Stimulated activated memory B cell treated with anti-CD40 and anti-IgM and Interleukin-4, amounts not matched to agents 10 μg/mL and 1 μg/mL and 100 μg/mL, for 72 hours (primary cell): Measurements from ENCODE around the gene C1orf105.

Experiments
- ATAC-seq: fragments of 150-1000 bp; cut with Tn5 transposase; 2 replicates; pipeline ENCODE4 v1.10.0; 2021
- H3K27ac Mint-ChIP-seq: one replicate; pipeline ENCODE4 v1.8.0; 2022; ENCODE audit warnings: mild to moderate bottlenecking, mixed read lengths
- H3K27me3 Mint-ChIP-seq: one replicate; pipeline ENCODE4 v1.8.0; 2022; ENCODE audit warnings: mixed read lengths
- H3K36me3 Mint-ChIP-seq: one replicate; pipeline ENCODE4 v1.8.0; 2022; ENCODE audit warnings: mixed read lengths
- H3K4me1 Mint-ChIP-seq: one replicate; pipeline ENCODE4 v1.8.0; 2022; ENCODE audit warnings: mixed read lengths
- H3K4me3 Mint-ChIP-seq: one replicate; pipeline ENCODE4 v1.8.0; 2022; ENCODE audit warnings: mild to moderate bottlenecking, moderate library complexity, mixed read lengths
- H3K9me3 Mint-ChIP-seq: one replicate; pipeline ENCODE4 v1.8.0; 2022; ENCODE audit warnings: mixed read lengths

Gene C1orf105

DNA sequence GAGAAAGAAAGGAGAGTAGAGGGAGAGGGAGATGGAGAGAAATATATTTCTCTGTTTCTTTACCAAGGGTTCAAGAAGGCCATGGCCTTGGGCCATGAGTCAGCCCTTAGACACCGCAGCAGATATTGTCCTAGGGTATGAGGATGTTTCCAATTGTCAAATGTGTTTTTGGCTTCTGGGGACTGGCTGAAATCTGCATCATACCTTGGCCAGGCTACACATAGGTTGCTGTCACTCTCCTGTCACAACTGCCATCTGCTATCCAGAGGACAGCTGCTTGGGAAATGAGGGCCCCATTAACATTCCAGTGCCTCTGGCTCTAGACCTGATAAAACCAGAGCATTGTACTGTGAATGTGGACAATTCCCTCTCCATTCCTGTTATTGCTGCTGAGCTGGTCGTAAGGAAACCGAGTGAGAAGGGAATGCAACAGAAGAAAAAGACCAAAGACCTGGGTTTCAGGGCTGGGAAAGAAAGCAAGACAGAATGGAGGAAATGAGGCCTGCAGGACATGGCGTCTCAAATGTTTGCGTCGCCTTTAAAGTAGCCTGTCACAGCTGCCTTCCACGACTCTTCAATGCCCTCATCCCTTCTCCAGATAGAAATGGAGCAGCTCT lies 32.2 kb downstream of the C1orf105 start:
- no peaks in the 10 kb centered on the region for H3K36me3 Mint-ChIP-seq
- peaks cover 6% of the 10 kb centered on the region for H3K4me1 Mint-ChIP-seq
- no peak for ATAC-seq
- no peak overlapping the region for H3K4me3 Mint-ChIP-seq
- H3K27ac Mint-ChIP-seq = no peak overlapping the region
- H3K27me3 Mint-ChIP-seq = peaks cover 11% of the 10 kb centered on the region
- no peaks in the 10 kb centered on the region for H3K9me3 Mint-ChIP-seq

DNA sequence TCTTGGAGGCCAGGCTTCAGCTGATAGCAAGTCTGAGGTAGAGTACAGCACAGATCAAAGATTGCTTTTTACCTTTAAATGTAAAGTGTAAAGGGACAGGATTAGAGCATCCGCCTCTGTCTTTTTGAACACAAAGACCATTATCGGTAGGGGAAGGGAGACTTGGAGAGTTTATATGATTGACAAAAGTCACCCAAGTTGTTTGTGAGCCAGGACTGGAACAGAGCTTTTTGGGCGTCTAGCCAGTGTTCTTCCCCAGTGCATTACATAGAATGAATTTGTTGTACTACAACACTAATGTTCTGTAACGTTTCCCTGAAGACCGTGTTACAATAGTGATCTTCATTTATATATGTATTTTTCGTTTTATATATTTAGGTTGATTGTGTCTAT lies 32.7 kb downstream of the C1orf105 start:
- H3K4me1 Mint-ChIP-seq = peaks cover 6% of the 10 kb centered on the region
- no peak for ATAC-seq
- H3K36me3 Mint-ChIP-seq = no peaks in the 10 kb centered on the region
- H3K27me3 Mint-ChIP-seq = peaks cover 11% of the 10 kb centered on the region
- H3K9me3 Mint-ChIP-seq = no peaks in the 10 kb centered on the region
- no peak overlapping the region for H3K27ac Mint-ChIP-seq
- H3K4me3 Mint-ChIP-seq = no peak overlapping the region

DNA sequence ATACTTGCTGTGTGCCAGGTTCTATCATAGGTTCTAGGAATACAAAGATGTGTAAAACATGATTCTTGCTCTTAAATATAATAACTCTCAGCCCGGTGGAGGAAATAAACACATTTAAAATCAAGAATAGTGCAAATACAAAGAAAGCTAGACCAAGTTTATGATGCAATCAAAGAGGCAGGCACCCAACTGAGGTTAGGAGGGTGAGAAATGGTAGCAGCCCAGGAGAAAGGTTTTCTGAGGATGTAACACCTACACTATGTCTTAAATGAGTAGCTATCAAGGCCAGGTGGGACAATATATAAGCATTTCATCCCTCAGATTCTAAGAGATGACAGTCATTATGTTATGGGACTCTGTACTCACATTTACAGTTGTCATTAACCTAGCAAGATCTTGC lies 33.1 kb downstream of the C1orf105 start:
- Mint-ChIP-seq H3K36me3 (no peaks in the 10 kb centered on the region), H3K9me3 (no peaks in the 10 kb centered on the region), H3K4me1 (peaks cover 6% of the 10 kb centered on the region), H3K27me3 (peaks cover 11% of the 10 kb centered on the region), H3K27ac (no peak overlapping the region), H3K4me3 (no peak overlapping the region)
- no peak for ATAC-seq

DNA sequence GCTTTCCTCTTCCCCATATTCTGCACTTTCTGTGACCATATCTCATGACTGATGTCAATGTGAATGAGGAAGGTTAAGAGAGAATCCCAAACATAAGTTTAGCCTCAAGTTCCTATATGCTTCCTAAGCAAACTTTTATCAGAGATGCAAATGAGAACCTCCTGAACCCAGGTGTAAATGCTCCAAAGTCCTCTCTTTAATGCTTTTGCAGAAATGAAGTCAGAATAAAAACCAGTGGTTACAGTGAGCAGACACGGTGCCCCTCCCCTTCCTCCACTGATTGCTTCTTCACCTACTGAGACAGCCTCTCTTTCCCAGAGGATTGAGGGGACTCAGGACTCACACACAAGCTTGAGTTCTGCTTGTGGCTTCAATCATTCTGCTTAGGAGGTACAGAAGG lies 35.0 kb downstream of the C1orf105 start:
- Mint-ChIP-seq H3K36me3 (no peaks in the 10 kb centered on the region), H3K4me3 (no peak overlapping the region), H3K27ac (no peak overlapping the region), H3K9me3 (no peaks in the 10 kb centered on the region), H3K4me1 (no peaks in the 10 kb centered on the region), H3K27me3 (peaks cover 11% of the 10 kb centered on the region)
- ATAC-seq = no peak

DNA sequence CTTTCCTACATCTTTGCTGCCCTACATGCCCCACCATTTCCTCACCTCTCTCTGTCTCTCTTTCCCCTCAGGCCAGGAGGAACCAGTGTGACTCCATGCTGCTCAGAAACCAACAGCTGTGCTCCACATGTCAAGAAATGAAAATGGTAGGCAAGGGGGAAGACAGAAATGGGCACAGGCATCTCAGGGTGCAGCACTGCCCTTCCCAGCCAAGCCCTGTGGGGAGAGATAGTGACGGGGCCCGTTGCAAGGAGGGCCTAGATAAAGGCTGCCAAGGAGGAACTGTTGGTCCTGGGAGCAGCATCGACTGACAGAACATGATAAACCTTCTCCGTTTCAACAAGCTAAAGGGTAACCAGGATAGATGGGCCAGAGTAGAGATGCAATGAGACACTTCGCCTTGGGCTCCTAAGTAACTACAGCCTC lies 35.9 kb downstream of the C1orf105 start:
- no peak overlapping the region for H3K27ac Mint-ChIP-seq
- no peaks in the 10 kb centered on the region for H3K4me1 Mint-ChIP-seq
- H3K27me3 Mint-ChIP-seq = peaks cover 11% of the 10 kb centered on the region
- ATAC-seq = no peak
- H3K36me3 Mint-ChIP-seq = no peaks in the 10 kb centered on the region
- no peaks in the 10 kb centered on the region for H3K9me3 Mint-ChIP-seq
- H3K4me3 Mint-ChIP-seq = no peak overlapping the region

DNA sequence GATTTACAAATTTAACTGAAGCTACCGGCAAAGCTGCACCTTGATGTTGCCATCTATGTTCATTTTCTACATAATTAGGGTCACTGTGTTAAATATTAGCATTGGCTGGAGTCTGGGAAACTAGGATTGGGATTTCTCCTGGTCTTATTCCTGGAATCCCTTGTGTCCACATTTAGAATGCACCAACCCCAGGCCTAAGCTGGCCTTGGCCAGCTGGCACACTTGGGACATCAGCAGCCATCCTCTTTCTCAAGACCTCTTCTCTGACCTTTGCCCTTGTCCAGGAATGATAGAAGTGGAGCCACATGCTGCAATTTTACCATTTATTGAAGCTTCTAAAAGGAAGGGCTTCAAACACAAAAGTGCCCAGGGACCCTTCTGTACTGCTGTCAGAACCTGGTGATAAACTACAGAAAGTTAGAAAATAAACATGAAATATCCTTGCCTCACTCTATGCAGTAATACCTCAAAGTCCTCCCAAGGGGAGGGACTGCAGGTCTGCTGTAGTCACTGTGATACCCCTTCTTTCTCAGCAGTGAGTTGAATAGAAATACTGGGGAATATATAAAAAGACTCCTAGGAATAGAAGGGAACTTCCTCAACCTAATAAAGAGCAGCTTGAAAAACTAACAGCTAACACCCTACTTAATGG lies 37.1 kb downstream of the C1orf105 start:
- Mint-ChIP-seq H3K4me3 (no peak overlapping the region), H3K27me3 (peaks cover 11% of the 10 kb centered on the region), H3K27ac (no peak overlapping the region), H3K36me3 (no peaks in the 10 kb centered on the region), H3K9me3 (no peaks in the 10 kb centered on the region), H3K4me1 (no peaks in the 10 kb centered on the region)
- no peak for ATAC-seq

DNA sequence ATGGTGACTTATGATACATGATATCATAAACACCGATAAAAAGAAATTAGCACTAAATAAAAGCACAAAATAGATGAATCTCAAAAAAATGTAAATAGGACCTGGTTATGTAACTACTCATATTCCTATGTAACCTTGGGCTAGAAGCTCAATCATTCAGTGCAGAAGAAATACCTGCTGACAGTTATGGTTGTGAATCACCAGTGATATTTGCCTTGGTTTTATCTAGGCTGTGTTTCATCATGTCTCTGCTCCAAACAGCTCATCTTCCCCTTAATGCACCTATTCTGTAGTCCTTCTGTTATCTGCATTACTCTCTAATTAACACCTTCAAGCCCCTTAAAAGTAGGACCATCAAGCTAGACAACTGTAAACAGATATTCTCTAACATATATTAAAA lies 39.7 kb downstream of the C1orf105 start:
- ATAC-seq = no peak
- H3K27ac Mint-ChIP-seq = no peak overlapping the region

DNA sequence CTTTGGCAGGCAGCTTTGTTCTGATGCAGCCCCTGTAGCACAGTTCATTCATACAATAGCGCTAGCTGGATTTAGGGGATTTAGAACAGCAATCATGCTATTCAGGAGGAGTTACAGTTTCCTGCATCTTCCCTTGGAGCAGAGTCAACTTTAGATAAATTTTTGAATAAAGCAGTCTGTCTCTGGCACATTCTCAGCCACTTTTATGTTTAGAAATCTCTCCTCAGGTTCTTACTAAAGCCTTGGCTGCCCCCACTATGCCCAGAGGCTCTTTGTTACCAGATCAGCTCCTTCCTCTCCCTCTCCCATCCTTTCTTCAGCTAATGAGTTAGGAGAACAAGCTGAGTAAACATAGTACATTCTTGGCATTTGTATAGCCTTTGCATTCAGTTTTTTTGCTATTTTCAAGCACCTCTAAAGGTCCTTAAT lies 40.4 kb downstream of the C1orf105 start:
- no peak overlapping the region for H3K27ac Mint-ChIP-seq
- H3K36me3 Mint-ChIP-seq = no peaks in the 10 kb centered on the region
- H3K27me3 Mint-ChIP-seq = no peaks in the 10 kb centered on the region
- no peak overlapping the region for H3K4me3 Mint-ChIP-seq
- H3K9me3 Mint-ChIP-seq = no peaks in the 10 kb centered on the region
- ATAC-seq = no peak
- no peaks in the 10 kb centered on the region for H3K4me1 Mint-ChIP-seq

More for the DNA sequence above, 39.7 kb downstream of the C1orf105 start:
- Mint-ChIP-seq H3K4me1 (no peaks in the 10 kb centered on the region), H3K9me3 (no peaks in the 10 kb centered on the region), H3K4me3 (no peak overlapping the region), H3K27me3 (peaks cover under 1% of the 10 kb centered on the region), H3K36me3 (no peaks in the 10 kb centered on the region)

DNA sequence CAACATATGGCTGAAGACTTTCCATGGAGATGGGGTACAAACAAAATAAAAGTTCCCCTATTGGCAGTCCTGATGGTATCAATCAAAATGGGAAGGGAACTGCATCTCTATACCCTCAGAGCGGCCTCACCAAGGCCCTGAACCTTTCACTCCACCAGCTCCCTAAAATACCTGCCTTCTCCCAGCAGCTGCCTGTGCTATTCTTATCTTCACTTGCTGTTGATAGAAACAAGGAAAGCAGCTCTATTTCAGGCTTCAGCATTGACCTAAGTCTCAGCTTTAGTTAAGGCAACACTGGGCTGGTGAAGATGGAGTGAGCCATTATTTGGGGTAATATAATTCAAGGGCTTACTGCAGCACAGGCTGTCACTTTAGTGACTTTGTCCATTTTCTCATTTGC lies 45.1 kb downstream of the C1orf105 start:
- H3K36me3 Mint-ChIP-seq = no peaks in the 10 kb centered on the region
- H3K4me3 Mint-ChIP-seq = no peak overlapping the region
- no peaks in the 10 kb centered on the region for H3K27me3 Mint-ChIP-seq
- no peaks in the 10 kb centered on the region for H3K4me1 Mint-ChIP-seq
- H3K9me3 Mint-ChIP-seq = no peaks in the 10 kb centered on the region
- no peak overlapping the region for H3K27ac Mint-ChIP-seq
- ATAC-seq = no peak

DNA sequence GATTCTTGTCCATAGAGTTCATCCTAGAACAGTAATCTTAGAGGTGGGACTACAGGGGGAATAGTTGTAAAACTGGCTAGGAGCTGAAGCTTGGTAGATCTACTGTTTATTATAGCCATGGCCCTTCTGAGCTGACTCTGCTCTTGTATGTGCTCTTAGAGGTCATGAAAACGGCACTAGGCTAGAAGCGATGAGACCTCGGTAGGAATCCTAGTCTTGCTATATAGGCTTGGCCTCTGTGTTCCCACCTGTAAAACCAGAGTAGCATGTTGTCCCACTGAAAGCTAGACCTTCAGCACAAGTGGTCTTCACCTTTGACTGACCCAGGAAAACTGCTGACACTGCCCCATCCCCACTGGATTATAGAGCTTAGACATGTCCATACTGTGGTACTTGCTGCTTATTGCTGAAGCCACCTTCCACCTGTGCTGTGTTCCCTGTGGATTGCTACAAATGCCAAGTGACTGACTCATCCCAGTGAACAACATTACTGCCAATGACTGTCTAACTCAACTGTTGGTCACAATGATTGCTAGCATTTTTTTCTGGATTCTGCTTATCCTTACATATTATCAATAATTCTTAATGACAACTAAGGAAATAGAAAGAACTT lies 46.4 kb downstream of the C1orf105 start:
- Mint-ChIP-seq H3K4me3 (no peak overlapping the region), H3K9me3 (no peaks in the 10 kb centered on the region), H3K27me3 (no peaks in the 10 kb centered on the region), H3K36me3 (no peaks in the 10 kb centered on the region), H3K4me1 (no peaks in the 10 kb centered on the region), H3K27ac (no peak overlapping the region)
- ATAC-seq = no peak

DNA sequence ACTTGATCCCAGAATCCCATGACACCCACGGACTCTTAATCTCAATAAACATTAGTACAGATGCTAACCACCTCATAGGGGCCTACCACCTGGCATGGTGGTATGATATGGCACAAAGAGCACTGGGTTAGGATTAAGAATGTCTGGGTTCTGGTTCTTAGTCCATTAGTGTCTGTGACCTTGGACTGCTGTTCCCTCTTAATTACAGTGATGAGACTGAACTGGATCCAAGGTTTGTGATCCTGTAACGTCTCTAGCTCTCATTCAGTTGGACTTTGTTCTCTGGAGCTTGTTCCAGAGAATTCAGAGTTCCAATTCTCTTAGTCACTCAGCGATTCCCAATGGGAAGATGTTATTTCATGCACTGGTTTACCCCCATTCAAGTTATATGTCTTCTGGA lies 47.0 kb downstream of the C1orf105 start:
- no peaks in the 10 kb centered on the region for H3K9me3 Mint-ChIP-seq
- H3K36me3 Mint-ChIP-seq = no peaks in the 10 kb centered on the region
- no peak overlapping the region for H3K4me3 Mint-ChIP-seq
- H3K27me3 Mint-ChIP-seq = no peaks in the 10 kb centered on the region
- no peak for ATAC-seq
- no peaks in the 10 kb centered on the region for H3K4me1 Mint-ChIP-seq
- no peak overlapping the region for H3K27ac Mint-ChIP-seq

DNA sequence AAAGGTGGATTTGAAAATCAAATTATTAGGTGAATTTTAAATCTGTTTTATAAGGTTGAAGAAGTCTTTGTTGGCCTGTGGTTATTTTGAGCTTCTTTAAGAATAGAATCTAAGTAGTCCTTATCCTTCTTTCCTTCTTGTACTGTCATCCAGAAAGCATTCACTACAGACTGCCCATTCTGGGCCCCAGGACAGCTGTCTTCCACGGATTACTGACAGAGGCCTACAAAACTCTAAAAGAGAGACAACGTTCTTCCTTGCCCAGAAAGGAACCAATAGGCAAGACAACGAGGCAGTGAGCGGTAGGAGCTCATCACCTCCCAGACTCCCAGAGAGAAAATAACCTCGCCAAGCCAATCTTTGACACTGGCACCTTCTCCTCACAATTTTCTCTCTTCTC lies 47.8 kb downstream of the C1orf105 start:
- Mint-ChIP-seq H3K36me3 (no peaks in the 10 kb centered on the region), H3K4me3 (no peak overlapping the region), H3K4me1 (no peaks in the 10 kb centered on the region), H3K27ac (no peak overlapping the region), H3K27me3 (no peaks in the 10 kb centered on the region), H3K9me3 (no peaks in the 10 kb centered on the region)
- no peak for ATAC-seq

DNA sequence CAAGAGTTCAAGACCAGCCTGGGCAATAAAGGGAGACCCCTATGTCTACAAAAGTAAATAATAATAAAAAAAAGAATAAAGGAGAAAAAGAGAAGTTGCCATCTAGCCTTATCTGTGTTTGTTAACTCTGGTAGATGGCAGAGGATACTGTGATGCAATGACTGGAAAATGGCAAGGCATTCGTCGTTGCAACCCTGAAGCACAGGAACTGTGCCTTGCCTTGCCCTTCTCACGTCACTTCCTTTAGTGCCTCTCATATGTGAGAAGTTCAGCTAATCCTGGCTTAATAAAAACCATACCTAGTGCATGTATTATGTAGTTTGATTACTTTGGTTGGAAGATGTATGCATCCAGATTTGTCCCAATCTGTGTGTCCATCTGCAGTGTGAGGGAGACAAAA lies 49.2 kb downstream of the C1orf105 start:
- Mint-ChIP-seq H3K27ac (no peak overlapping the region), H3K36me3 (no peaks in the 10 kb centered on the region), H3K4me3 (no peak overlapping the region), H3K27me3 (no peaks in the 10 kb centered on the region), H3K4me1 (no peaks in the 10 kb centered on the region), H3K9me3 (no peaks in the 10 kb centered on the region)
- ATAC-seq = no peak

DNA sequence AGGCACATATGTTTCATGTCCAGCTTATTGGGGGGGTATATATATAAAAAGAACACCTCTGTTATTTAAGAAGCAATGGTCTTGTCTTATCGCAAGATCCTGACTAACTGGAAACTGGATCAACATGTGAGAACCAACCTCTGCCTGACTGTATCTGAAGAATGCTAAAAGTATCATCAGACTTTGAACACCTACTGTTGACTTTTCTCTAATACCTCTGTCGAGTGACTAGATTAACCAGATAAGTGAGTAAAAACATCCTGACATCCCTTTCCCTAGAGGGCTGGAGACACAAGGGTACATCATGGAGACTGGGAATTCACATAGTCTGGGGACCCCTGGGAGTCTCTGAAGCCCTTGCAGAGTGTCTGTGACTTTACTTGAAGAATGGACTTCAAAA lies 49.7 kb downstream of the C1orf105 start:
- H3K27ac Mint-ChIP-seq = no peak overlapping the region
- H3K9me3 Mint-ChIP-seq = no peaks in the 10 kb centered on the region
- no peaks in the 10 kb centered on the region for H3K27me3 Mint-ChIP-seq
- H3K4me1 Mint-ChIP-seq = no peaks in the 10 kb centered on the region
- H3K4me3 Mint-ChIP-seq = no peak overlapping the region
- H3K36me3 Mint-ChIP-seq = no peaks in the 10 kb centered on the region
- no peak for ATAC-seq

DNA sequence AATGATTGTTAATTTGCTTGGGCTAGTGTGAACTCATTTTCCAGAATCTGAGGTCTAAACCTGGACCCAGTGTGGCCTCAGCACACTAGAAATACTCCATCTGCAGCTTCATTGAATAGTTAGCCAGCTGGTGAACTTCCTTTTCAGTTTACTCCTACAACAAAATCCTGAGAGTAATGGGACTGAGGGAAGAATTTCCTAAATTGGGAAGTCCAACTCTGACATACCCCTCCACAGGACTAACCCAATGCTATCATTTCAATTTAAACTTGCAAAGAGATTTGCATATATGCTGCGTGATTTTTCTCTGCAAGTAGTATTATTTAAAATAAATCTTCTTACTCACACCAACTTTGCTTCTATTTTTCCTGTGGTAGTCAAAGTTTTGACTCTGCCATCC lies 51.2 kb downstream of the C1orf105 start:
- H3K4me1 Mint-ChIP-seq = no peaks in the 10 kb centered on the region
- no peaks in the 10 kb centered on the region for H3K9me3 Mint-ChIP-seq
- ATAC-seq = no peak
- no peaks in the 10 kb centered on the region for H3K27me3 Mint-ChIP-seq
- H3K27ac Mint-ChIP-seq = no peak overlapping the region
- no peak overlapping the region for H3K4me3 Mint-ChIP-seq
- no peaks in the 10 kb centered on the region for H3K36me3 Mint-ChIP-seq

DNA sequence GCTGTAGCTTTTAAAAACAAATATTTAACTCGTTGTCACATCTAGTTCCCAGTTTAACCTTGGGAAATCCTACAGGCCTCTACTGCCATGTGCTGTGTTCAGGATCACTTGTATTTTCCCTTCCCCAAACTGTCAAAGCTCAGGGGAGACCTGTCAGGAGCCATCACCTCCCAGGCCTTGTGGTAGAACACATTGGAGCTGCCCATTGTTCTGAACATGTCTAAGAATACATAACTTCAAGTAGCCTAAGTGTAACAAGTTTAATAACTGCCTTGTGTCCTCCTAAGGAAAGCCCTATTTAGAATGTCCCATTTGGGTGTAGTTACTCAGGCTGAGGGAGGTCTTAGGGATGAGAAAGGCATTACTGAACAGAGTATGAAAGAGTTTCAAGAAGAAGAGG lies 52.0 kb downstream of the C1orf105 start:
- H3K36me3 Mint-ChIP-seq = no peaks in the 10 kb centered on the region
- no peaks in the 10 kb centered on the region for H3K9me3 Mint-ChIP-seq
- H3K27ac Mint-ChIP-seq = no peak overlapping the region
- no peaks in the 10 kb centered on the region for H3K27me3 Mint-ChIP-seq
- H3K4me3 Mint-ChIP-seq = no peak overlapping the region
- ATAC-seq = no peak
- H3K4me1 Mint-ChIP-seq = no peaks in the 10 kb centered on the region
